ENCODE results near the gene PPP1R7.

Gene PPP1R7

DNA sequence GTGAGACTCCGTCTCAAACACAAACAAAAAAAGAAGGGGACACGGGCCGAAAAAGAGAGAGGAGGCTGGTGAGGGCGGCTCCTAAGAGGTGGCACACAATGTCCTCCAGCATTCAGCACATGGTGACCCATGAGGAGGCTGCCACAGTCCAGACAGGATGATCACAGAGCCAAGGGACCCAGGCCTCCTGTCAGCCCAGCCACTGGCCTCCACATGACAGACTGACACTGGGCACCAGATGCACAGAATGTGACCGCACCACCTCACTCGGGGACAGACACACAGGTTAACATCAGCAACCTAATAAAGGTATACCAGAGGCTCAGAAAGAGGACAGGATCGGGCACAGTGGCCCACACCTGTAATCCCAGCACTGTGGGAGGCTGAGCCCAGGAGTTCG is 22.0 kb upstream of the PPP1R7 start:
- TF ChIP-seq, protein P1, sequence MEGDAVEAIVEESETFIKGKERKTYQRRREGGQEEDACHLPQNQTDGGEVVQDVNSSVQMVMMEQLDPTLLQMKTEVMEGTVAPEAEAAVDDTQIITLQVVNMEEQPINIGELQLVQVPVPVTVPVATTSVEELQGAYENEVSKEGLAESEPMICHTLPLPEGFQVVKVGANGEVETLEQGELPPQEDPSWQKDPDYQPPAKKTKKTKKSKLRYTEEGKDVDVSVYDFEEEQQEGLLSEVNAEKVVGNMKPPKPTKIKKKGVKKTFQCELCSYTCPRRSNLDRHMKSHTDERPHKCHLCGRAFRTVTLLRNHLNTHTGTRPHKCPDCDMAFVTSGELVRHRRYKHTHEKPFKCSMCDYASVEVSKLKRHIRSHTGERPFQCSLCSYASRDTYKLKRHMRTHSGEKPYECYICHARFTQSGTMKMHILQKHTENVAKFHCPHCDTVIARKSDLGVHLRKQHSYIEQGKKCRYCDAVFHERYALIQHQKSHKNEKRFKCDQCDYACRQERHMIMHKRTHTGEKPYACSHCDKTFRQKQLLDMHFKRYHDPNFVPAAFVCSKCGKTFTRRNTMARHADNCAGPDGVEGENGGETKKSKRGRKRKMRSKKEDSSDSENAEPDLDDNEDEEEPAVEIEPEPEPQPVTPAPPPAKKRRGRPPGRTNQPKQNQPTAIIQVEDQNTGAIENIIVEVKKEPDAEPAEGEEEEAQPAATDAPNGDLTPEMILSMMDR (IDR thresholded peaks at IDR 0.05), result no peak
- Histone ChIP-seq H3K4me1 (ENCODE audit: control insufficient read depth in 1 of 2, insufficient read depth in 1 of 2, low read depth in 1 of 2, low read length in 1 of 2) (no peaks in the 10 kb centered on the region), H3K36me3 (peaks cover 13% of the 10 kb centered on the region), H3K27ac (no peak overlapping the region), H3K9me3 (no peaks in the 10 kb centered on the region), H3K27me3 (no peaks in the 10 kb centered on the region), H3K4me3 (ENCODE audit: low read depth in 1 of 2, low read length in 1 of 2) (no peak overlapping the region)

DNA sequence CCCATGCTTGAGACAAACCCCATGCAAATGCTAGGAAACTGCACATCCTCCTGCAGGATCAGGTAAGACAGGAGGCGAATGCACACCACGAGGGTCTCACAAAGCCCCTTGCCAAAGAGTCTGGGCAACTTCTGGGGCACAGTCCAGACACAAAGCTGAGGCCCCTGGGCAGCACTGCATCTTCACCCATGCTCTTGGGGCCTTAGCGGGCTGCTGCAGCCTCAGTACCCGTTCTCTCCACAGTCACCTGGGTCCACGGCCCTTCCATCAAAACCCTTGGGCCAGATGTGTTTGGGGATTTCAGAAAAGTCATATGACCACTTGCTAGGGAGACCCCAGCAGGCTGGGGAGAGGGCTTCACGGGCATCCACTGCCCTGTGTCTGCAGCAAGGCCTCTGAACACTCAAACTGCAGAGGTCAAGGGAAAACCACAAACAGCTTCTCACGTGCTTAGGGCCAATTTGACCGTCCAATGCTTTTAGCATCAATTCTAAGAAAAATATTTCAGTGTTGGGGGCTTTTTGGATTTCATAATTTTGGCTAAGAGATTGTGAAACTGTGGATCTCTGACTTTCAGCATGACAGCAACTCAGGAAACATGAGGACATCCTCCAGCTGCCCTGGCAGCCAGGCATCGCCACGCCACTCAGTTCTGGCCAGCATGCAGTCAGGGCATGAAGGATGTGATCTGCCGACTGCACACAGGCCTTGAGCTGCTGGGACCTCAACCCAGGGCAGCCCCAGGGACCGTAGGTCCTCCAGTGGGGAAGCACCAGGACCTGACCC is 21.0 kb upstream of the PPP1R7 start:
- Histone ChIP-seq H3K4me3 (ENCODE audit: low read depth in 1 of 2, low read length in 1 of 2) (no peak overlapping the region), H3K9me3 (no peaks in the 10 kb centered on the region), H3K36me3 (peaks cover 13% of the 10 kb centered on the region), H3K4me1 (ENCODE audit: control insufficient read depth in 1 of 2, insufficient read depth in 1 of 2, low read depth in 1 of 2, low read length in 1 of 2) (no peaks in the 10 kb centered on the region), H3K27me3 (no peaks in the 10 kb centered on the region), H3K27ac (no peak overlapping the region)
- TF ChIP-seq, protein P1 (IDR thresholded peaks at IDR 0.05), result no peak

DNA sequence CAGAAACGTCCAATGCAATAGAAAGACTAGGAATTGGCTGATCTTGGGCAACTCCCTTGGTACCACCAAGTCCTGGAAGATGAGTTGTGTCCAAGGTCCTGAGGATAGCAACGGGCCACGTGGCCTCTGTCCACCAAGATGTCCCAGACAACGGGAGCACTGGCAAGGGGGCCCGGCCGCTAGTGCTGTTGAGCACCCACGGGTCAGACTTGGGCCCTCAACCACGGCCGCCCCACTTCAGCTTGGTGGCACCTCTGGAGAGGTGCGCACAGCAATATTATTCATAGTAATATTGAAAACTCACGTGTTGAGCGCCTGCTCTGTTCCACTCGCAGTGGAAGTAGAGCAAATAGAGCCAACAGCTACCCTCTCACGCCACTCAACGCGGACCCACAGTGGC is 20.0 kb upstream of the PPP1R7 start:
- Histone ChIP-seq H3K36me3 (peaks cover 13% of the 10 kb centered on the region), H3K27ac (no peak overlapping the region), H3K9me3 (no peaks in the 10 kb centered on the region), H3K4me1 (ENCODE audit: control insufficient read depth in 1 of 2, insufficient read depth in 1 of 2, low read depth in 1 of 2, low read length in 1 of 2) (no peaks in the 10 kb centered on the region), H3K4me3 (ENCODE audit: low read depth in 1 of 2, low read length in 1 of 2) (no peak overlapping the region), H3K27me3 (no peaks in the 10 kb centered on the region)
- TF ChIP-seq, protein P1 (IDR thresholded peaks at IDR 0.05), result no peak

DNA sequence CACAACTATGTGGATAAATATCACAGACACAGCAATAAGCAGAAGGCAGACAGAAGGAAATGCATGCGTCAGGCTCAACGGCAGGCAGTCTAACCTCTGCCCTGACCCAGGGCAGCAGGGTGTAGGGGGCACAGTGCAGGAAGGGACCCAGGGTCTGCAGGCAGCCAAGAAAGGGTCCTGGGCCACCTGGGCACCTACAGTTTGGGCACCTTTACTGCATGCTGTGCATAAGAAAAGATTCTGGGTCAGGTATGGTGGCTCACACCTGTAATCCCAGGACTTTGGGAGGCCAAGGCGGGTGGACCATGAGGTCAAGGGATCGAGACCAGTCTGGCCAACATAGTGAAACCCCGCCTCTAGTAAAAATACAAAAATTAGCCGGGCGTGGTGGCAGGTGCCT is 18.7 kb upstream of the PPP1R7 start:
- peaks cover 11% of the 10 kb centered on the region for H3K36me3 ChIP-seq
- no peaks in the 10 kb centered on the region for H3K4me1 ChIP-seq (ENCODE audit: control insufficient read depth in 1 of 2, insufficient read depth in 1 of 2, low read depth in 1 of 2, low read length in 1 of 2)
- no peak overlapping the region for H3K4me3 ChIP-seq (ENCODE audit: low read depth in 1 of 2, low read length in 1 of 2)
- H3K27ac ChIP-seq, result no peak overlapping the region
- no peaks in the 10 kb centered on the region for H3K27me3 ChIP-seq
- H3K9me3 ChIP-seq, result no peaks in the 10 kb centered on the region
- TF ChIP-seq, protein P1 (IDR thresholded peaks at IDR 0.05), result no peak

DNA sequence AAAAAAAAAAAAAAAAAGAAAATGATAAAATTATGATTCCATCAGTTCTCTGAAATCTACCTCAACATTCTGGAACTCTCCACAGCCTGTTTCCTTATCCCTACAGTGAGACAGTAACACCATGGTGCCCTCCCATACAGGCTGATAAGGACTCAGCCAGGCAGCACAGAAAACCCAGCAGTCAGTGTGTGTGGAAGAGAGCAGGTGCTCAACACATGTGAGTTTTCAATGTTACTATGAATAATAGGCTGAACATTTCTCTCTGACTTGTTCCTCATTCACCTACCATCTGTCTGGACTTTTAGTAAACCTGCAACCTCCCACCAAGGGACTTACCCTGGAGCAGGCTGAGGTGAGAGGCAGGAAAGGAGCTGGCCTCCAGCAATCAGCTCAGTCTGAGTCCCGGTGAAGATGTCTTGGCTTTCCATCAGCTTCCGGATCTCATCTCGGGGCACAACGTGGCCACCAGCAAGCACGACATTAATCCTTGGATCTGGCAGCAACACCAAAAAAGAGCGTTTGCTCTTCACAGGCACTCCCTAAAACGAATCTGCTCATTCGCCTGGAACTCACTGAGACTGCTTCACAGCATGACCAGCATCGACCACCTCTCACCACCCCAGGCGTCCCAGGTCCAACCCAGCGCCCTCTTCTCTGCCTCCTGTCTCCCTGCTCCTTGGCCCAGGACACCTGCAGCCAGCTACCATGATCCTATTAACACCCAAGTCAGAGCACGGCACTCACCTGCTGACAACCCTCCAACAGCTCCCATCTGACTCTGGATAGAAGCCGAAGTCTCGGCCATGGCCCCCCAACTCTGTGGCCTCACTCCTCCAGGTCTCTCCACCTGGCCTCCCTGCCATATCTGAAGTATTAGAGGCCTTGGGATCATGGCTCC is 17.5 kb upstream of the PPP1R7 start:
- H3K36me3 ChIP-seq, result peaks cover 17% of the 10 kb centered on the region
- no peak overlapping the region for H3K4me3 ChIP-seq (ENCODE audit: low read depth in 1 of 2, low read length in 1 of 2)
- no peaks in the 10 kb centered on the region for H3K9me3 ChIP-seq
- TF ChIP-seq, protein P1 (IDR thresholded peaks at IDR 0.05), result no peak
- H3K4me1 ChIP-seq (ENCODE audit: control insufficient read depth in 1 of 2, insufficient read depth in 1 of 2, low read depth in 1 of 2, low read length in 1 of 2), result no peaks in the 10 kb centered on the region
- H3K27ac ChIP-seq, result no peak overlapping the region
- no peaks in the 10 kb centered on the region for H3K27me3 ChIP-seq

Measured in neutrophil (primary cell).